Neural cell (in vitro differentiated cells): ENCODE measurements around the gene SWT1. TPM values are rescaled to one million over a fixed set of nuclear protein-coding genes. Genes with fewer than 3 reads are reported as not detected.

ENCODE experiments used
- H2AFZ ChIP-seq: fragments of 200-600, 300-800 bp; sonication (generic), shearing (Covaris generic); 2 replicates; pipeline ENCODE4 v1.6.0; 2014; ENCODE audit warnings: low read depth, mild to moderate bottlenecking, antibody characterized with exemption, low read length, moderate library complexity
- H3F3A ChIP-seq: fragments of 200-600 bp; shearing (Covaris generic); 2 replicates; pipeline ENCODE4 v1.6.1; 2016; ENCODE audit warnings: mild to moderate bottlenecking, moderate library complexity, mixed read lengths, antibody characterized with exemption, low read length; ENCODE audit not compliant: insufficient read depth, poor library complexity, severe bottlenecking
- H3K27ac ChIP-seq: fragments of 200-600, 300-800 bp; sonication (generic), shearing (Covaris generic); 2 replicates; pipeline ENCODE4 v1.5.1; 2014; ENCODE audit warnings: mild to moderate bottlenecking, low read length, moderate library complexity
- H3K27me3 ChIP-seq: fragments of 300-800, 200-600 bp; sonication (generic), shearing (Covaris generic); 2 replicates; pipeline ENCODE4 v1.6.0; 2014; ENCODE audit warnings: mild to moderate bottlenecking, low read depth, low read length, moderate library complexity; ENCODE audit not compliant: insufficient read depth
- H3K36me3 ChIP-seq: fragments of 300-800, 200-600 bp; sonication (generic), shearing (Covaris generic); 2 replicates; pipeline ENCODE4 v1.5.1; 2014; ENCODE audit warnings: mild to moderate bottlenecking, antibody characterized with exemption, low read length, moderate library complexity; ENCODE audit not compliant: insufficient read depth
- H3K4me2 ChIP-seq: fragments of 300-800, 200-600 bp; sonication (generic), shearing (Covaris generic); 2 replicates; pipeline ENCODE4 v1.6.0; 2014; ENCODE audit warnings: mild to moderate bottlenecking, low read length
- H3K4me3 ChIP-seq: fragments of 300-800, 200-600 bp; sonication (generic), shearing (Covaris generic); 2 replicates; pipeline ENCODE4 v1.5.1; 2014; ENCODE audit warnings: mild to moderate bottlenecking, low read length, moderate library complexity
- H3K79me2 ChIP-seq: fragments of 200-600 bp; shearing (Covaris generic); replicated peaks from 2 replicates; pipeline ENCODE4 v1.6.0; 2014; ENCODE audit warnings: mild to moderate bottlenecking, low read length, moderate library complexity; ENCODE audit not compliant: insufficient read depth
- H3K9ac ChIP-seq: fragments of 300-800, 200-600 bp; sonication (generic), shearing (Covaris generic); 2 replicates; pipeline ENCODE4 v1.6.1; 2016; ENCODE audit warnings: mild to moderate bottlenecking, low read length, mixed read lengths
- H3K9me2 ChIP-seq: fragments of 200-600 bp; shearing (Covaris generic); 2 replicates; pipeline ENCODE4 v1.6.1; 2016; ENCODE audit warnings: mild to moderate bottlenecking, low read length, mixed read lengths; ENCODE audit not compliant: insufficient read depth
- H3K9me3 ChIP-seq: fragments of 200-600, 300-800 bp; sonication (generic), shearing (Covaris generic); 2 replicates; pipeline ENCODE4 v1.6.1; 2016; ENCODE audit warnings: mild to moderate bottlenecking, mixed run types, low read length, moderate library complexity, mixed read lengths
- H4K20me1 ChIP-seq: fragments of 200-600 bp; shearing (Covaris generic); 2 replicates; pipeline ENCODE4 v1.6.1; 2016; ENCODE audit warnings: mild to moderate bottlenecking, mixed run types; ENCODE audit not compliant: insufficient read depth
- EP300 ChIP-seq: fragments of 450-650 bp; conservative IDR thresholded peaks from 2 replicates; pipeline ENCODE4 v1.6.1; 2014; ENCODE audit warnings: antibody characterized with exemption, mild to moderate bottlenecking, moderate library complexity; ENCODE audit not compliant: poor library complexity, severe bottlenecking
- EZH2 ChIP-seq: fragments of 200-600, 300-800 bp; shearing (Covaris generic), sonication (generic); IDR thresholded peaks from 2 replicates; pipeline ENCODE4 v1.6.1; 2014; ENCODE audit warnings: antibody characterized with exemption, low read length, borderline replicate concordance, mild to moderate bottlenecking; ENCODE audit not compliant: insufficient read depth, poor library complexity, severe bottlenecking
- MXI1 ChIP-seq: fragments of 450-650 bp; conservative IDR thresholded peaks from 2 replicates; pipeline ENCODE4 v1.6.1; 2014; ENCODE audit warnings: antibody characterized with exemption, mild to moderate bottlenecking; ENCODE audit not compliant: poor library complexity, severe bottlenecking
- POLR2AphosphoS5 ChIP-seq: IDR thresholded peaks from 2 replicates; pipeline ENCODE4 v1.6.1; 2012
- RAD21 ChIP-seq: fragments of 450-650 bp; conservative IDR thresholded peaks from 2 replicates; pipeline ENCODE4 v1.6.1; 2014; ENCODE audit warnings: antibody characterized with exemption, mild to moderate bottlenecking, moderate library complexity
- SMC3 ChIP-seq: fragments of 450-650 bp; conservative IDR thresholded peaks from 2 replicates; pipeline ENCODE4 v1.6.1; 2014; ENCODE audit warnings: antibody characterized with exemption, mild to moderate bottlenecking, moderate library complexity; ENCODE audit not compliant: poor library complexity
- TAF1 ChIP-seq: IDR thresholded peaks from 2 replicates; pipeline ENCODE4 v1.6.1; 2012; ENCODE audit warnings: low read depth
- polyA plus RNA-seq: library from polyadenylated mRNA; depleted of rRNA; stranded (reverse); fragments of >200 nt; gene quantifications from 2 replicates; pipeline ENCODE4 v1.2.3, GENCODE V29; 2014
- TF ChIP-seq, protein P1 (sequence below): IDR thresholded peaks from 2 replicates; pipeline ENCODE4 v1.6.1; 2012; ENCODE audit warnings: borderline replicate concordance
- TF ChIP-seq, protein P2 (sequence below): fragments of 450-650 bp; IDR thresholded peaks from 2 replicates; pipeline ENCODE4 v1.5.1; 2014; ENCODE audit warnings: antibody characterized with exemption, mild to moderate bottlenecking, moderate library complexity; ENCODE audit not compliant: poor library complexity, severe bottlenecking

Gene SWT1
- polyA plus RNA-seq, 1 donor from 2014 or later: 9.3 TPM

DNA sequence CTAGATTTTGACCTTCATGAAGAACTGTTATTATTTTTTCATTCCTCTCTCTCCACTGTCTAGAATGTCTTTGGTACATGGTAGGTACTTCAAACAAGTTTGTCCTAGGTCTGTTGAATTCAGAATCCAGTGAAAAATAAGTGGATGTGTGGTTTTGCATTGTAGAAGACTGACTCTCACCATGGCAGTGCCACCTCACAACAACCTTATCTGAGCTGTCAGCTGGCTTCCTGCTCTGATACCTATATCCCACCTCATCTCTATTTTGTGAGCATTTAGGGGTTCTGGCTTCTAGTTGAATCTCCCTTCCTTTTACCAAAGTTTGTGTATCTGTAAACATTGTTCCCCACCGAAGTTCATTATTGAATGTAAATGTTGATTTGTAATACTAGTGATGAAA lies 9.1 kb downstream of the SWT1 start:
- no peaks in the 10 kb centered on the region for H3K27me3 ChIP-seq
- no peak overlapping the region for H3K4me3 ChIP-seq
- H3K27ac ChIP-seq: no peak overlapping the region
- H3K4me2 ChIP-seq: no peak overlapping the region
- no peaks in the 10 kb centered on the region for H3K9me3 ChIP-seq
- H3K9ac ChIP-seq: no peak overlapping the region
- H4K20me1 ChIP-seq: no peaks in the 10 kb centered on the region
- no peak for TF ChIP-seq EZH2
- TF ChIP-seq MXI1: no peak
- no peak for TF ChIP-seq SMC3
- no peak for TF ChIP-seq RAD21
- no peak for TF ChIP-seq TAF1
- TF ChIP-seq POLR2AphosphoS5: no peak
- TF ChIP-seq EP300: no peak
- TF ChIP-seq, protein P1, sequence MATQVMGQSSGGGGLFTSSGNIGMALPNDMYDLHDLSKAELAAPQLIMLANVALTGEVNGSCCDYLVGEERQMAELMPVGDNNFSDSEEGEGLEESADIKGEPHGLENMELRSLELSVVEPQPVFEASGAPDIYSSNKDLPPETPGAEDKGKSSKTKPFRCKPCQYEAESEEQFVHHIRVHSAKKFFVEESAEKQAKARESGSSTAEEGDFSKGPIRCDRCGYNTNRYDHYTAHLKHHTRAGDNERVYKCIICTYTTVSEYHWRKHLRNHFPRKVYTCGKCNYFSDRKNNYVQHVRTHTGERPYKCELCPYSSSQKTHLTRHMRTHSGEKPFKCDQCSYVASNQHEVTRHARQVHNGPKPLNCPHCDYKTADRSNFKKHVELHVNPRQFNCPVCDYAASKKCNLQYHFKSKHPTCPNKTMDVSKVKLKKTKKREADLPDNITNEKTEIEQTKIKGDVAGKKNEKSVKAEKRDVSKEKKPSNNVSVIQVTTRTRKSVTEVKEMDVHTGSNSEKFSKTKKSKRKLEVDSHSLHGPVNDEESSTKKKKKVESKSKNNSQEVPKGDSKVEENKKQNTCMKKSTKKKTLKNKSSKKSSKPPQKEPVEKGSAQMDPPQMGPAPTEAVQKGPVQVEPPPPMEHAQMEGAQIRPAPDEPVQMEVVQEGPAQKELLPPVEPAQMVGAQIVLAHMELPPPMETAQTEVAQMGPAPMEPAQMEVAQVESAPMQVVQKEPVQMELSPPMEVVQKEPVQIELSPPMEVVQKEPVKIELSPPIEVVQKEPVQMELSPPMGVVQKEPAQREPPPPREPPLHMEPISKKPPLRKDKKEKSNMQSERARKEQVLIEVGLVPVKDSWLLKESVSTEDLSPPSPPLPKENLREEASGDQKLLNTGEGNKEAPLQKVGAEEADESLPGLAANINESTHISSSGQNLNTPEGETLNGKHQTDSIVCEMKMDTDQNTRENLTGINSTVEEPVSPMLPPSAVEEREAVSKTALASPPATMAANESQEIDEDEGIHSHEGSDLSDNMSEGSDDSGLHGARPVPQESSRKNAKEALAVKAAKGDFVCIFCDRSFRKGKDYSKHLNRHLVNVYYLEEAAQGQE: no peak
- TF ChIP-seq, protein P2, sequence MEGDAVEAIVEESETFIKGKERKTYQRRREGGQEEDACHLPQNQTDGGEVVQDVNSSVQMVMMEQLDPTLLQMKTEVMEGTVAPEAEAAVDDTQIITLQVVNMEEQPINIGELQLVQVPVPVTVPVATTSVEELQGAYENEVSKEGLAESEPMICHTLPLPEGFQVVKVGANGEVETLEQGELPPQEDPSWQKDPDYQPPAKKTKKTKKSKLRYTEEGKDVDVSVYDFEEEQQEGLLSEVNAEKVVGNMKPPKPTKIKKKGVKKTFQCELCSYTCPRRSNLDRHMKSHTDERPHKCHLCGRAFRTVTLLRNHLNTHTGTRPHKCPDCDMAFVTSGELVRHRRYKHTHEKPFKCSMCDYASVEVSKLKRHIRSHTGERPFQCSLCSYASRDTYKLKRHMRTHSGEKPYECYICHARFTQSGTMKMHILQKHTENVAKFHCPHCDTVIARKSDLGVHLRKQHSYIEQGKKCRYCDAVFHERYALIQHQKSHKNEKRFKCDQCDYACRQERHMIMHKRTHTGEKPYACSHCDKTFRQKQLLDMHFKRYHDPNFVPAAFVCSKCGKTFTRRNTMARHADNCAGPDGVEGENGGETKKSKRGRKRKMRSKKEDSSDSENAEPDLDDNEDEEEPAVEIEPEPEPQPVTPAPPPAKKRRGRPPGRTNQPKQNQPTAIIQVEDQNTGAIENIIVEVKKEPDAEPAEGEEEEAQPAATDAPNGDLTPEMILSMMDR: no peak
- H3K36me3 ChIP-seq: peaks cover 12% of the 10 kb centered on the region
- no peak overlapping the region for H2AFZ ChIP-seq
- no peaks in the 10 kb centered on the region for H3F3A ChIP-seq
- H3K79me2 ChIP-seq: no peaks in the 10 kb centered on the region
- H3K9me2 ChIP-seq: no peaks in the 10 kb centered on the region

DNA sequence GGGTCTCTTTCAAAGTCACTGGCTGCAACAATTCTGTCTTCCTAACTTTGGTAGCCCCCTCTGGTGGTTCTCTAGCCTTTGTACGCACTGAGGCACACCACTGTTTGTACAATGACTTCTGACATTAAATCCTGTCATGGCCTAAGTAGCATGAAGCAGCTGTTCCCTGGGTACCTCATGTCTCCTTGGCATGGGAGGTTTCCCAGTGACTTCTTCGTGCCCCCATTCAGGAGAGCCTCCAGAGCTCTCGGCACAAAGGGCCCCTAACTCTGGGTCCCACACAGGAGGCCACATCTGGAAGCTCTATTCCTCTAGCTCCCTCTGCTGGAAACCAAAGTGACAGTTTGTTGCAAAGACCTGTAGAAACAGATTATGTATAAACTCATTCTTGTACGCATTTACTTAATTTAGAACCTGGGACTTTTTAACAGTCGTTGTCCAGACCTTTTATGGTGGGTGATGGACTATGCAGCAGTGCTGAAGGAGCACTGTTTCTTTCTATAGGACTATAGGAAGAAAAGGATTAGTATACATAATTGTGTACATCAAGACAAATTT lies 13.4 kb downstream of the SWT1 start:
- H3K9ac ChIP-seq: no peak overlapping the region
- no peaks in the 10 kb centered on the region for H4K20me1 ChIP-seq
- H3F3A ChIP-seq: no peaks in the 10 kb centered on the region
- H3K4me3 ChIP-seq: no peak overlapping the region
- peaks cover 5% of the 10 kb centered on the region for H3K36me3 ChIP-seq
- no peaks in the 10 kb centered on the region for H3K27me3 ChIP-seq
- H3K79me2 ChIP-seq: no peaks in the 10 kb centered on the region
- no peaks in the 10 kb centered on the region for H3K9me2 ChIP-seq
- H3K9me3 ChIP-seq: no peaks in the 10 kb centered on the region
- H3K27ac ChIP-seq: no peak overlapping the region
- peak; percentile 76 for TF ChIP-seq RAD21
- TF ChIP-seq, protein P2: peak; percentile 83
- TF ChIP-seq POLR2AphosphoS5: no peak
- no peak for TF ChIP-seq EP300
- TF ChIP-seq SMC3: peak; percentile 89
- no peak for TF ChIP-seq EZH2
- no peak for TF ChIP-seq TAF1
- TF ChIP-seq MXI1: no peak
- no peak overlapping the region for H3K4me2 ChIP-seq
- no peak overlapping the region for H2AFZ ChIP-seq
